HG03575 (cell line): ENCODE results near the gene LALBA.
"Not testable (repeated sequence)": the region's sequence is repeated elsewhere in the genome, so short reads cannot be mapped to it uniquely, and the experiment has no call there.

Source experiments
- ATAC-seq: cut with Tn5 transposase; IDR thresholded peaks from one replicate; pipeline ENCODE4 v1.9.1; 2021; ENCODE audit not compliant: unreplicated experiment, insufficient number of reproducible peaks, low FRiP score; ENCODE audit errors: extremely low read depth

LALBA gene

GRCh38 chr12:48542300-48542928, 27.4 kb downstream of the LALBA start:
- no peak for ATAC-seq

- ATAC-seq: no peak
Measured at GRCh38 chr12:48536602-48537001, 33.2 kb downstream of the LALBA start.

- no peak for ATAC-seq
Measured at GRCh38 chr12:48532601-48533000, 37.2 kb downstream of the LALBA start.

GRCh38 chr12:48527891-48528670, 41.8 kb downstream of the LALBA start:
- ATAC-seq: no peak

GRCh38 chr12:48525332-48525731, 44.5 kb downstream of the LALBA start, which contains the start of gene OR8S1:
Gene OR8S1, plus strand, starts transcription at chr12:48525632. Its CDS starts 0 bp downstream, at chr12:48525632.
- no peak for ATAC-seq

- ATAC-seq: not testable (repeated sequence)
Measured at GRCh38 chr12:48520381-48520780, 49.5 kb downstream of the LALBA start.
